Transverse colon (tissue), 4 donors: ENCODE data around the gene CRX. TPM values are rescaled to one million over a fixed set of nuclear protein-coding genes. Genes with fewer than 3 reads are reported as not detected.
"Not testable (repeated sequence)": the region's sequence is repeated elsewhere in the genome, so short reads cannot be mapped to it uniquely, and the experiment has no call there.

Experiments
- DNase-seq: peaks from one replicate; pipeline ENCODE4 v3.0.0-alpha.2; 2019
- H3K27ac ChIP-seq, 4 donors: fragments of 200-600 bp; sonication (generic); 2 replicates each; pipeline ENCODE4 v1.5.1; 2016 to 2018; ENCODE audit warnings: inconsistent platforms in 4 of 4
- H3K27me3 ChIP-seq: fragments of 200-600 bp; sonication (generic); 2 replicates; pipeline ENCODE4 v1.5.1; 2017; ENCODE audit warnings: inconsistent platforms
- H3K36me3 ChIP-seq, 4 donors: fragments of 200-600 bp; sonication (generic); 2 replicates each; pipeline ENCODE4 v1.5.1; 2017 to 2019; ENCODE audit warnings: inconsistent platforms in 4 of 4
- H3K4me1 ChIP-seq, 4 donors: fragments of 200-600 bp; sonication (generic); 2 replicates each; pipeline ENCODE4 v1.5.1; 2017 to 2020; ENCODE audit warnings: inconsistent platforms in 4 of 4
- H3K4me3 ChIP-seq, 4 donors: fragments of 200-600 bp; sonication (generic); 1 replicate in 1 of 4; 2 replicates in 3 of 4; pipeline versions ENCODE4 v1.5.1 to v1.6.1; 2017 to 2019; ENCODE audit warnings: inconsistent platforms in 4 of 4
- H3K9me3 ChIP-seq, 2 donors: fragments of 200-600 bp; sonication (generic); 2 replicates each; pipeline ENCODE4 v1.5.1; 2017 to 2019; ENCODE audit warnings: inconsistent platforms in 2 of 2
- CTCF ChIP-seq, 5 experiments: fragments of 200-600 bp in 3 of 5; fragments of 450-650 bp in 2 of 5; sonication (generic) in 3 of 5; IDR thresholded peaks; 1 replicate in 2 of 5; 2 replicates in 3 of 5; pipeline ENCODE4 v1.5.1; 2016 to 2017; ENCODE audit warnings: antibody characterized with exemption in 5 of 5, inconsistent platforms in 3 of 5, mild to moderate bottlenecking in 2 of 5, moderate library complexity in 1 of 5
- EP300 ChIP-seq: sonication (generic); formaldehyde crosslinking; IDR thresholded peaks from one replicate; pipeline ENCODE4 v1.6.1; 2017; ENCODE audit warnings: antibody characterized with exemption, low read depth
- POLR2A ChIP-seq: fragments of 450-650 bp; IDR thresholded peaks from one replicate; pipeline ENCODE4 v1.6.1; 2016; ENCODE audit warnings: antibody characterized with exemption, mild to moderate bottlenecking, moderate library complexity
- POLR2AphosphoS5 ChIP-seq, 3 donors: sonication (generic); formaldehyde crosslinking; IDR thresholded peaks; one replicate each; pipeline ENCODE4 v1.6.1; 2016; ENCODE audit warnings: antibody characterized with exemption in 3 of 3
- WGBS, 2 donors: methylation state at CpG; one replicate each; pipeline ENCODE4 v1.1.5; 2018; ENCODE audit warnings: low coverage in 1 of 2; 5-methylcytosine and 5-hydroxymethylcytosine counted together
- in situ Hi-C, 4 donors: fragments of 200-750 bp; cut with MboI; loops; one replicate each; pipeline versions ENCODE4 v1.15.0 to v1.15.1; 2017; ENCODE audit warnings: low sequenced_read_pairs in 3 of 4, low pct_ligation_motif_present in 1 of 4, low pct_unique_long_range_greater_than_20kb in 1 of 4
- intact Hi-C: fragments of 100-400 bp; cut with DNase I; formaldehyde crosslinking; loops from one replicate; pipeline ENCODE4 v1.15.1; 2023; ENCODE audit warnings: low total_unique reads
- total RNA-seq, 4 donors: library from RNA; depleted of rRNA; stranded (reverse); fragments of >200 nt; gene quantifications; one replicate each; pipeline ENCODE4 v1.1.0, GENCODE V29; 2016

CRX gene
- total RNA-seq, 4 donors from 2014 or later: not detected

GRCh38 chr19:47861630-47862029, 39.9 kb downstream of the CRX start:
- H3K4me1 ChIP-seq: no peaks in the 10 kb centered on the region
- H3K27me3 ChIP-seq: peaks cover 6% of the 10 kb centered on the region
- TF ChIP-seq CTCF (IDR thresholded peaks at IDR 0.05) (no peak), POLR2AphosphoS5 (IDR thresholded peaks at IDR 0.05) (no peak), EP300 (no peak)
- no peaks in the 10 kb centered on the region for H3K36me3 ChIP-seq
- no peak overlapping the region for H3K27ac ChIP-seq
- H3K9me3 ChIP-seq: no peaks in the 10 kb centered on the region
- H3K4me3 ChIP-seq: no peak overlapping the region
- in situ Hi-C loops (no loop called here), intact Hi-C loops (loop anchor here (10.0 kb wide), 1 partner anchor 97 kb away; no protein-coding TSS in a partner anchor)
- DNase-seq: no peak
- 88 to 92% methylated on average over 2 to 5 of the region's 5 CpGs for WGBS, 2 donors

- Histone ChIP-seq H3K4me1 (no peaks in the 10 kb centered on the region), H3K27ac (no peak overlapping the region), H3K4me3 (no peak overlapping the region), H3K36me3 (no peaks in the 10 kb centered on the region), H3K27me3 (no peaks in the 10 kb centered on the region), H3K9me3 (no peaks in the 10 kb centered on the region)
- DNase-seq: peak; percentile 84
- intact Hi-C loops: loop anchor here (10.0 kb wide), 1 partner anchor 99 kb away; no protein-coding TSS in a partner anchor
- in situ Hi-C loops: no loop called here
- TF ChIP-seq CTCF (IDR thresholded peaks at IDR 0.05) (peak; percentile 70 to 96 (median 94)), EP300 (no peak)
- 14 to 73% methylated on average over 2 to 14 of the region's 14 CpGs for WGBS, 2 donors
These were observed 41.8 kb downstream of the CRX start for GRCh38 chr19:47863514-47863936.

GRCh38 chr19:47865166-47865565, 43.4 kb downstream of the CRX start:
- Histone ChIP-seq H3K4me1 (no peaks in the 10 kb centered on the region), H3K27me3 (no peaks in the 10 kb centered on the region), H3K4me3 (no peak overlapping the region), H3K27ac (no peak overlapping the region), H3K36me3 (no peaks in the 10 kb centered on the region), H3K9me3 (no peaks in the 10 kb centered on the region)
- in situ Hi-C loops: no loop called here
- intact Hi-C loops: loop anchor here (10.0 kb wide), 1 partner anchor 100 kb away; no protein-coding TSS in a partner anchor
- DNase-seq: no peak
- WGBS, 2 donors: 67 to 74% methylated on average over 6 to 10 of the region's 10 CpGs
- TF ChIP-seq EP300: no peak
- no peak for TF ChIP-seq POLR2AphosphoS5 (IDR thresholded peaks at IDR 0.05)
- TF ChIP-seq CTCF (IDR thresholded peaks at IDR 0.05): no peak
- no peak for TF ChIP-seq POLR2A

- Histone ChIP-seq H3K27ac (no peak overlapping the region), H3K4me1 (no peaks in the 10 kb centered on the region), H3K4me3 (no peak overlapping the region), H3K27me3 (peaks cover 18% of the 10 kb centered on the region), H3K9me3 (no peaks in the 10 kb centered on the region), H3K36me3 (no peaks in the 10 kb centered on the region)
- DNase-seq: no peak
- in situ Hi-C loops: no loop called here
- no peak for TF ChIP-seq CTCF (IDR thresholded peaks at IDR 0.05)
- TF ChIP-seq EP300: no peak
- TF ChIP-seq POLR2AphosphoS5 (IDR thresholded peaks at IDR 0.05): no peak
- no peak for TF ChIP-seq POLR2A
- intact Hi-C loops: no loop called here
- 61 to 90% methylated on average over 3 to 4 of the region's 4 CpGs for WGBS, 2 donors
These were observed 57.2 kb downstream of the CRX start for GRCh38 chr19:47878906-47879305.

- WGBS, 2 donors: 67 to 85% methylated on average over 3 to 4 of the region's 4 CpGs
- in situ Hi-C loops, H3K4me1 ChIP-seq, H3K4me3 ChIP-seq, DNase-seq, H3K9me3 ChIP-seq, H3K27ac ChIP-seq, H3K36me3 ChIP-seq, intact Hi-C loops: not testable (repeated sequence)
- H3K27me3 ChIP-seq: peaks cover 14% of the 10 kb centered on the region
These were observed 57.6 kb downstream of the CRX start for GRCh38 chr19:47879385-47879784.
